K562 (cell line): ENCODE measurements around the gene FBXO10. TPM values are rescaled to one million over a fixed set of nuclear protein-coding genes. Genes with fewer than 3 reads are reported as not detected.
A peak's percentile ranks its signal among the peaks of the same experiment; 100 is the strongest.

Source experiments
- ATAC-seq: fragments of 200-7000 bp; cut with Tn5 transposase; 3 replicates; pipeline ENCODE4 v1.9.1; 2020; ENCODE audit warnings: moderate library complexity
- BruUV-seq: library from RNA; stranded (reverse); fragments of 400-500 nt; replicated peaks from 2 replicates; lab custom pipeline; 2021; lab: Mats Ljungman, UMichigan
- CTCF ChIA-PET: fragments of 300-600 bp; formaldehyde crosslinking; extraction: SDS; loops from one replicate; lab custom pipeline; 2021; ENCODE audit warnings: low intra/inter-chr PET ratio; lab: Yijun Ruan, JAX
- POLR2A ChIA-PET: fragments of 300-600, 350-650 bp; sonication (Branson Sonifier 250); formaldehyde crosslinking; extraction: SDS; loops from one replicate; lab custom pipeline; 2021; ENCODE audit warnings: antibody characterized with exemption, inconsistent platforms; lab: Yijun Ruan, JAX
- DNase-seq, 4 experiments: peaks; one replicate each; pipeline versions ENCODE4 v3.0.0 to v3.0.0-alpha.2; 2011 to 2018; ENCODE audit warnings: low spot score in 3 of 4, mixed read lengths in 3 of 4; ENCODE audit errors: extremely low read depth in 1 of 4
- FAIRE-seq: peaks from 2 replicates; lab custom pipeline; 2011; peaks lifted over from hg19 to GRCh38; lab: Jason Lieb, UNC
- H2AFZ ChIP-seq: 2 replicates; pipeline ENCODE4 v1.6.0; 2011; ENCODE audit warnings: low read depth, low read length, control low read depth, inconsistent platforms
- H3K27ac ChIP-seq: fragments of 200-600 bp; 3 replicates; pipeline ENCODE4 v1.8.0; 2011; ENCODE audit warnings: low read depth, mild to moderate bottlenecking, control low read depth, inconsistent platforms, low read length, moderate library complexity, mixed read lengths; ENCODE audit errors: extremely low read depth
- H3K27me3 ChIP-seq, 2 experiments: fragments of 300-600 bp in 1 of 2; 2 replicates in 1 of 2; 3 replicates in 1 of 2; pipeline versions ENCODE4 v1.6.0 to v1.8.0; 2011; ENCODE audit warnings: inconsistent platforms in 2 of 2, low read length in 2 of 2, mild to moderate bottlenecking in 1 of 2, mixed read lengths in 1 of 2, moderate library complexity in 1 of 2; ENCODE audit not compliant: control insufficient read depth in 2 of 2, insufficient read depth in 2 of 2
- H3K36me3 ChIP-seq: fragments of 300-600 bp; 3 replicates; pipeline ENCODE4 v1.8.0; 2011; ENCODE audit warnings: mild to moderate bottlenecking, low read length, inconsistent platforms; ENCODE audit not compliant: control insufficient read depth, insufficient read depth
- H3K4me1 ChIP-seq, 2 experiments: fragments of 200-600 bp in 1 of 2; replicated peaks in 1 of 2; 2 replicates in 1 of 2; 3 replicates in 1 of 2; pipeline versions ENCODE4 v1.5.1 to v1.8.0; 2011; ENCODE audit warnings: inconsistent platforms in 2 of 2, low read length in 2 of 2, mild to moderate bottlenecking in 1 of 2, mixed read lengths in 1 of 2, moderate library complexity in 1 of 2; ENCODE audit not compliant: control insufficient read depth in 2 of 2, insufficient read depth in 2 of 2
- H3K4me2 ChIP-seq: 2 replicates; pipeline ENCODE4 v1.6.1; 2011; ENCODE audit warnings: low read length, control low read depth, inconsistent platforms, mixed read lengths; ENCODE audit not compliant: insufficient read depth
- H3K4me3 ChIP-seq: fragments of 200-600 bp; sonication (generic), shearing (Covaris generic); 2 replicates; pipeline ENCODE4 v1.5.1; 2016; ENCODE audit warnings: control low read depth, inconsistent platforms
- H3K79me2 ChIP-seq: fragments of 200-600 bp; 3 replicates; pipeline ENCODE4 v1.8.0; 2011; ENCODE audit warnings: low read length, inconsistent platforms; ENCODE audit not compliant: control insufficient read depth, insufficient read depth
- H3K9ac ChIP-seq, 2 experiments: 2 replicates each; pipeline versions ENCODE4 v1.6.0 to v1.6.1; 2011; ENCODE audit warnings: low read depth in 2 of 2, low read length in 2 of 2, control low read depth in 1 of 2, inconsistent platforms in 1 of 2, mild to moderate bottlenecking in 1 of 2, mixed read lengths in 1 of 2; ENCODE audit not compliant: insufficient read depth in 1 of 2
- H3K9me1 ChIP-seq: one replicate; pipeline ENCODE4 v1.6.0; 2011; ENCODE audit warnings: inconsistent platforms, mild to moderate bottlenecking, low read length, moderate library complexity; ENCODE audit not compliant: control insufficient read depth, insufficient read depth
- H3K9me3 ChIP-seq: replicated peaks from 2 replicates; pipeline ENCODE4 v1.5.1; 2011; ENCODE audit warnings: low read depth, low read length, inconsistent platforms; ENCODE audit not compliant: control insufficient read depth, insufficient read depth
- H4K20me1 ChIP-seq: replicated peaks from 2 replicates; pipeline ENCODE4 v1.6.1; 2011; ENCODE audit warnings: low read length, inconsistent platforms, mixed read lengths; ENCODE audit not compliant: control insufficient read depth, insufficient read depth
- C11orf30 ChIP-seq: fragments of 450-650 bp; IDR thresholded peaks from 2 replicates; pipeline ENCODE4 v1.6.1; 2016; ENCODE audit warnings: low read depth, mild to moderate bottlenecking
- CREB3 ChIP-seq: fragments of 450-650 bp; conservative IDR thresholded peaks from 2 replicates; pipeline ENCODE4 v1.6.1; 2016; ENCODE audit warnings: missing genetic modification characterization, low read depth, mild to moderate bottlenecking, missing compliant biosample characterization, moderate library complexity
- KLF10 ChIP-seq: fragments of 250-450 bp; sonication (Bioruptor Pico); IDR thresholded peaks from 2 replicates; pipeline ENCODE4 v1.6.1; 2021; ENCODE audit warnings: matching md5 sums
- MAFF ChIP-seq: IDR thresholded peaks from 2 replicates; pipeline ENCODE4 v1.6.1; 2012; ENCODE audit warnings: low read length, improper control_type of control experiment
- MAFG ChIP-seq: fragments of 450-650 bp; conservative IDR thresholded peaks from 2 replicates; pipeline ENCODE4 v1.6.1; 2016; ENCODE audit warnings: missing genetic modification characterization, missing compliant biosample characterization
- MAFK ChIP-seq: IDR thresholded peaks from 2 replicates; pipeline ENCODE4 v1.6.1; 2011; ENCODE audit warnings: low read length, improper control_type of control experiment
- MYBL2 ChIP-seq, 2 experiments: fragments of 450-650 bp in 1 of 2; sonication (generic) in 1 of 2; formaldehyde crosslinking in 1 of 2; IDR thresholded peaks; 2 replicates each; pipeline versions ENCODE4 v1.6.1 to v1.8.1; 2017 to 2022; ENCODE audit warnings: borderline replicate concordance in 1 of 2, inconsistent platforms in 1 of 2, low read depth in 1 of 2, mild to moderate bottlenecking in 1 of 2, missing genetic modification reagents in 1 of 2, moderate library complexity in 1 of 2
- NFE2L1 ChIP-seq: fragments of 450-650 bp; IDR thresholded peaks from 2 replicates; pipeline ENCODE4 v1.6.1; 2016; ENCODE audit warnings: missing genetic modification characterization, low read depth, mild to moderate bottlenecking, missing compliant biosample characterization, moderate library complexity, borderline replicate concordance
- PCBP1 ChIP-seq: fragments of 200-400 bp; formaldehyde crosslinking; IDR thresholded peaks from 2 replicates; pipeline ENCODE4 v1.6.1; 2018; ENCODE audit warnings: mild to moderate bottlenecking, low read depth, low read length; ENCODE audit not compliant: poor library complexity, severe bottlenecking
- ZNF316 ChIP-seq: fragments of 450-650 bp; IDR thresholded peaks from 2 replicates; pipeline ENCODE4 v1.6.1; 2016
- WGBS: fragments of 100-300 bp; shearing (Covaris generic); methylation state at CpG from one replicate; pipeline ENCODE4 v1.1.6; 2016; ENCODE audit warnings: low coverage, mixed read lengths; ENCODE audit not compliant: insufficient coverage; ENCODE audit errors: missing lambda C conversion rate; 5-methylcytosine and 5-hydroxymethylcytosine counted together
- in situ Hi-C: fragments of 300-500 bp; cut with MboI; formaldehyde crosslinking; loops from 4 replicates; pipeline ENCODE4 v1.15.0; 2018; ENCODE audit warnings: inconsistent platforms, mixed read lengths
- intact Hi-C: fragments of 100-400 bp; cut with micrococcal nuclease; formaldehyde crosslinking; loops from 2 replicates; pipeline ENCODE4 v1.14.2; 2022
- polyA plus RNA-seq, 8 experiments: library from polyadenylated mRNA; depleted of rRNA in 4 of 8; stranded (reverse) in 5 of 8; unstranded in 3 of 8; fragments of >200 nt; fragmentation: Nextera tagmentation in 2 of 8; fragmentation: Illumina TruSeq in 1 of 8; extraction: Ambion mirVana in 2 of 8; extraction: Trizol in 1 of 8; gene quantifications; 2 replicates each; pipeline versions ENCODE4 v1.2.1 to v1.2.3, GENCODE V29; 2011 to 2014; ENCODE audit warnings: inconsistent platforms in 1 of 8, missing spikeins in 1 of 8
- total RNA-seq, 7 experiments: library from RNA; depleted of rRNA in 6 of 7; stranded (reverse); fragments of >200 nt in 6 of 7; fragmentation: Illumina TruSeq in 2 of 7; extraction: Trizol in 2 of 7; gene quantifications; 2 replicates each; pipeline versions ENCODE4 v1.2.1 to v1.2.3, GENCODE V29; 2011 to 2021; ENCODE audit warnings: low replicate concordance in 1 of 7

The FBXO10 gene
- total and polyA plus RNA-seq, 9 of the 15 experiments (the other 6 are each of a cell fraction or from before 2014, with no cell fraction given): 0.84 to 9.9 (median 6.0) TPM

- no peak for FAIRE-seq
- no TSS peak for BruUV-seq
- no peaks in the 10 kb centered on the region for H3K79me2 ChIP-seq
Observed at GRCh38 chr9:37499297-37499696, 76.9 kb downstream of the FBXO10 start.

More at GRCh38 chr9:37499297-37499696, 76.9 kb downstream of the FBXO10 start:
- no peaks in the 10 kb centered on the region for H3K9me1 ChIP-seq
- H3K27ac ChIP-seq: no peak overlapping the region; the same call in 2 of the 3 replicates
- no peak for DNase-seq
- no peak for ATAC-seq
- in situ Hi-C loops: loop anchor here (25.0 kb wide), 1 partner anchor 863 kb away; no protein-coding TSS in a partner anchor
- H3K4me1 ChIP-seq: no peaks in the 10 kb centered on the region
- intact Hi-C loops: no loop called here
- POLR2A ChIA-PET: interaction anchor here (0.6 to 1.0 kb wide), 4 partner anchors 11 to 912 kb away, joined by 3 to 6 read pairs (median 3); partner anchors contain the start of gene TOMM5
- peaks cover 5% of the 10 kb centered on the region for H4K20me1 ChIP-seq
- TF ChIP-seq MYBL2 (IDR thresholded peaks at IDR 0.05; ENCODE audit: low read depth) (no peak), MYBL2 (CRISPR knock-in tag; IDR thresholded peaks at IDR 0.05; ENCODE audit: borderline replicate concordance) (no peak), MAFK (peak; percentile 71; the same call in 1 of the 2 replicates), PCBP1 (no peak), C11orf30 (peak; percentile 83), KLF10 (no peak), CREB3 (tag) (no peak), MAFG (peak; percentile 90), MAFF (peak; percentile 72), NFE2L1 (peak; percentile 26; the same call in 1 of the 2 replicates), ZNF316 (peak; percentile 93)
- no peaks in the 10 kb centered on the region for H3K27me3 ChIP-seq
- peaks cover 91% of the 10 kb centered on the region for H3K36me3 ChIP-seq
- CTCF ChIA-PET: no interaction called here
- 88% methylated on average over 6 of the region's 6 CpGs for WGBS
- no peak overlapping the region for H3K9ac ChIP-seq
- no peak overlapping the region for H3K4me3 ChIP-seq
- no peak overlapping the region for H2AFZ ChIP-seq
- no peak overlapping the region for H3K4me2 ChIP-seq
- H3K9me3 ChIP-seq: no peaks in the 10 kb centered on the region
